Thoracic aorta (tissue), 2 donors: ENCODE data around the gene ZFYVE9. TPM values are rescaled to one million over a fixed set of nuclear protein-coding genes. Genes with fewer than 3 reads are reported as not detected.

Experiments used
- ATAC-seq: fragments of 150-250 bp; one replicate; pipeline ENCODE4 v1.8.0; 2017; ENCODE audit warnings: low read depth; ENCODE audit not compliant: insufficient number of reproducible peaks, low FRiP score
- DNase-seq: peaks from one replicate; pipeline ENCODE4 v3.0.0-alpha.2; 2020; ENCODE audit warnings: low spot score
- H3K27ac ChIP-seq, 2 donors: fragments of 200-600 bp; sonication (generic); 1 replicate in 1 of 2; 2 replicates in 1 of 2; pipeline ENCODE4 v1.5.1; 2016; ENCODE audit warnings: mild to moderate bottlenecking in 2 of 2, moderate library complexity in 2 of 2
- H3K27me3 ChIP-seq: fragments of 200-600 bp; sonication (generic); replicated peaks from 2 replicates; pipeline ENCODE4 v1.6.0; 2016; ENCODE audit warnings: mild to moderate bottlenecking; ENCODE audit not compliant: insufficient read depth
- H3K36me3 ChIP-seq: fragments of 200-600 bp; sonication (generic); one replicate; pipeline ENCODE4 v1.5.1; 2016
- H3K4me1 ChIP-seq, 2 donors: fragments of 200-600 bp; sonication (generic); 1 replicate in 1 of 2; 2 replicates in 1 of 2; pipeline versions ENCODE4 v1.5.1 to v1.6.0; 2016; ENCODE audit warnings: low read depth in 2 of 2, mild to moderate bottlenecking in 1 of 2; ENCODE audit not compliant: control insufficient read depth in 1 of 2
- H3K4me3 ChIP-seq: fragments of 200-600 bp; sonication (generic); 2 replicates; pipeline ENCODE4 v1.5.1; 2016; ENCODE audit warnings: mild to moderate bottlenecking
- H3K9me3 ChIP-seq: fragments of 200-600 bp; sonication (generic); 2 replicates; pipeline ENCODE4 v1.5.1; 2016
- total RNA-seq, 2 donors: library from RNA; depleted of rRNA; stranded (reverse); fragments of >200 nt; gene quantifications; one replicate each; pipeline versions ENCODE4 v1.1.0 to v1.2.3, GENCODE V29; 2016
- TF ChIP-seq, protein P1 (sequence below): fragments of 200-600 bp; sonication (generic); IDR thresholded peaks from one replicate; pipeline ENCODE4 v1.5.1; 2019; ENCODE audit warnings: antibody characterized with exemption

ZFYVE9 gene
- total RNA-seq, 2 donors from 2014 or later: 29.6 to 45.9 TPM

DNA sequence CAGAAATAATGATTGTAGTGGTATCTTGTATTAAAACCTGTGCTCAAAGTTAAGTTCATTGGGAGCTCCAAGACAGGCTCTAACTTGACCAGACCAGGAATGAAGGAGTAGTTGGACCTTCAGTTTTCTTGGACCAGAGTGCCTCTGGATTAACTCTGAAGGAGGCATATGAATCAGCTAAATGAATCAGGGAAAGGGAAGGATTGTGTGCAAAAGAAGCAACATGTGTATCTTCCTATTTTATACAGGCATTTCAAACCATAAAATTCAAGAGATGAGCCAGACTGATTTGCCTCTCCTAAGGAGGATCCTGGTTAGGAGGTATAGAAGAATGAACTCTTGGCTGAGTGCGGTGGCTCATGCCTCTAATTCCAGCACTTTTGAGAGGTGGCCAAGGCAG lies 152.7 kb downstream of the ZFYVE9 start:
- Histone ChIP-seq H3K27ac (no peak overlapping the region), H3K27me3 (no peaks in the 10 kb centered on the region), H3K9me3 (no peaks in the 10 kb centered on the region), H3K4me1 (no peaks in the 10 kb centered on the region), H3K36me3 (no peaks in the 10 kb centered on the region), H3K4me3 (no peak overlapping the region)
- DNase-seq: no peak
- TF ChIP-seq, protein P1, sequence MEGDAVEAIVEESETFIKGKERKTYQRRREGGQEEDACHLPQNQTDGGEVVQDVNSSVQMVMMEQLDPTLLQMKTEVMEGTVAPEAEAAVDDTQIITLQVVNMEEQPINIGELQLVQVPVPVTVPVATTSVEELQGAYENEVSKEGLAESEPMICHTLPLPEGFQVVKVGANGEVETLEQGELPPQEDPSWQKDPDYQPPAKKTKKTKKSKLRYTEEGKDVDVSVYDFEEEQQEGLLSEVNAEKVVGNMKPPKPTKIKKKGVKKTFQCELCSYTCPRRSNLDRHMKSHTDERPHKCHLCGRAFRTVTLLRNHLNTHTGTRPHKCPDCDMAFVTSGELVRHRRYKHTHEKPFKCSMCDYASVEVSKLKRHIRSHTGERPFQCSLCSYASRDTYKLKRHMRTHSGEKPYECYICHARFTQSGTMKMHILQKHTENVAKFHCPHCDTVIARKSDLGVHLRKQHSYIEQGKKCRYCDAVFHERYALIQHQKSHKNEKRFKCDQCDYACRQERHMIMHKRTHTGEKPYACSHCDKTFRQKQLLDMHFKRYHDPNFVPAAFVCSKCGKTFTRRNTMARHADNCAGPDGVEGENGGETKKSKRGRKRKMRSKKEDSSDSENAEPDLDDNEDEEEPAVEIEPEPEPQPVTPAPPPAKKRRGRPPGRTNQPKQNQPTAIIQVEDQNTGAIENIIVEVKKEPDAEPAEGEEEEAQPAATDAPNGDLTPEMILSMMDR: no peak
- no peak for ATAC-seq

DNA sequence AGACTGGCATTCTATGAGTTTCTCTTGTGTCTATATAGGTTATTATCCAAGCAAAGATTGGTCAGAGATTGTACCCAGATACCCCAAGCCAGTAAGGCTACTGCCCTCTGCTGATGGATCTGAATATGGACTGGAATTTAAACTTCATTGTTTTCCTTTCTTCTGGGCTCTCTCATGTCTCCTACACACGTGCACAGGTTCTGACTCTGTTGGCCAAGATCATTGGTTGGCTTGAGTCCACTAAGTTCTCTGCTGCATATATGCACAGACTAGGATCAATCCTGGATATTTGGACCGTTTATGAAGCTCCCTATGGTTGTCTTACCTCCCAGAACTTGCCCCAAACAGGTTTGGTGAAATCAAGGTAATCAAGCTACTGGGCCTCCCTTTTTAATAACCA lies 154.5 kb downstream of the ZFYVE9 start:
- Histone ChIP-seq H3K27me3 (no peaks in the 10 kb centered on the region), H3K27ac (no peak overlapping the region), H3K4me3 (no peak overlapping the region), H3K36me3 (no peaks in the 10 kb centered on the region), H3K4me1 (no peaks in the 10 kb centered on the region), H3K9me3 (no peaks in the 10 kb centered on the region)
- TF ChIP-seq, protein P1: peak; percentile 59
- no peak for ATAC-seq
- no peak for DNase-seq

DNA sequence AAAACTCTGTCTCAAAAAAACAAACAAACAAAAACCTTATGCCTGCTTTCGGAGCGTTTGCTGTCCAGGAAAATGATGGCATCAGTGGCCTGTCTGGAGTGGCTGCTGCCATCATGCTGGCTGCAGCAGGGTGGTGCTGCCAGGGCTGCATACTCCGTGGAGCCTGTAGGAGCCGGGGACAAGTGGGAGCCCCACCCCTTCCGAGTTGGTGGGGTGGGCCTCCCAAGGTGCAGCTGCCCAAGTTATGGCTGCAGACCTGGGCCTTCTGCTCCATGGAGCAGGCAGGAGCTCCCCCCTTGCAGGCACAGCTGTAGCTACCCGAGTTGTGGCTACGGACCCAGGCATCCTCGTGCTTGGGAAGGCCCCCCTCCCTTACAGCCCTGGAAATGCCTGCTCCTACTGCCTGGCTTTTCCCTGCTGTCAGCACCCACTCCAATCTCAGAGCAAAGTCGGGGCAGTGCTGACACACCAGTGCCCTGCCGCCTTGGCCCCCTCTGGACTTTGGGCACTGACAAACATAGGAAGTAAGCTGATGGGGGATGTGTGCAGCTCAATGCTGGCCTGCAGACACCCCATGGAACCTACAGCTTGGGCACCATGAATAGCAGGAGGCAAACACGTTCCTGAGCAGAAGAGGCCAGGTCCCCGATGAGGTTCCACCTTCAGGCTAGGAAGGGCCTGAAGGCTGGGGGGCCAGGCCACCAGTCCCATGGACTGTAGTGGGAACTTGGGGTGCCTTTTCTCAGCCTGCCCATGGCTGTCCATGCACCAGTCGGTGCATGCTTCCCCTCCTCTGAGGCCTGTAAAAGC lies 163.7 kb downstream of the ZFYVE9 start:
- DNase-seq (no peak), ATAC-seq (no peak)
- Histone ChIP-seq H3K4me1 (no peaks in the 10 kb centered on the region), H3K27me3 (no peaks in the 10 kb centered on the region), H3K4me3 (no peak overlapping the region), H3K27ac (no peak overlapping the region), H3K36me3 (no peaks in the 10 kb centered on the region), H3K9me3 (no peaks in the 10 kb centered on the region)
- TF ChIP-seq, protein P1: no peak

DNA sequence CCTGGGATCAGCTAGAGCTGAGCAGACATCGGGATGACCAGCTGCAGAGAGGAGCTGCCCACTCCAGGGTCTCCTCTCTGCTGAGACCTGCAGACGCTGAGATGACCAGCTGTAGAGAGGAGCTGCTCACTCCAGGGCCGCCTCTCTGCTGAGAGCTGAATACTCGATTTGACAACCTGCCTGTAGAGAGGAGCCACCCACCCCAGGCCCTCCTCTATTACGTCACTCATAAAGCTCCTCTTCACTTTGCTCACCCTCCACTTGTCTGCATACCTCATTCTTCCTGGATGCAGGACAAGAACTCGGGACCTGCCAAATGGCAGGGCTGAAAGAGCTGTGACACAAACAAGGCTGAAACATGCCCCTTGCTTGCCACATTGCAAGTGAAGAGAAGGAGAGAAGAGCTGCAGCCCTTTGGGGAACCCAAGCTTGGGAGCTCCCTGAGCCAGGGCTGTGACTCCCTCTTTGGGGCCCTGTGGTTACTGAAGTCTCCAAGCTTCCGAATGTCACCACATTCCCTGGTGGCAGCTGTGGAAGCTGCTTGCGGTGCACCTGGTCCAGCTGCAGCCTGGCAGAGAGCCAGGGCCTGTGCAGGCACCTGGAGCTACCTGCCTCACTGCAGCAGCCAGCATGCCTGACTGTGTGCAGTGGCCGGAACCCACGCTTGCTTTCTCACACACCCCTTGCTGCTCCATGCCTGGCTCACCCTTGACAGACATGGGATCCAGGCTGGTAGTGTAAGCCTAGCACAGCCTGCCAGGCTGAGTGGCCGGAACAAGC lies 164.5 kb downstream of the ZFYVE9 start:
- no peak for DNase-seq
- Histone ChIP-seq H3K27ac (no peak overlapping the region), H3K9me3 (no peaks in the 10 kb centered on the region), H3K27me3 (no peaks in the 10 kb centered on the region), H3K4me3 (no peak overlapping the region), H3K4me1 (no peaks in the 10 kb centered on the region), H3K36me3 (no peaks in the 10 kb centered on the region)
- ATAC-seq: no peak
- TF ChIP-seq, protein P1: no peak

DNA sequence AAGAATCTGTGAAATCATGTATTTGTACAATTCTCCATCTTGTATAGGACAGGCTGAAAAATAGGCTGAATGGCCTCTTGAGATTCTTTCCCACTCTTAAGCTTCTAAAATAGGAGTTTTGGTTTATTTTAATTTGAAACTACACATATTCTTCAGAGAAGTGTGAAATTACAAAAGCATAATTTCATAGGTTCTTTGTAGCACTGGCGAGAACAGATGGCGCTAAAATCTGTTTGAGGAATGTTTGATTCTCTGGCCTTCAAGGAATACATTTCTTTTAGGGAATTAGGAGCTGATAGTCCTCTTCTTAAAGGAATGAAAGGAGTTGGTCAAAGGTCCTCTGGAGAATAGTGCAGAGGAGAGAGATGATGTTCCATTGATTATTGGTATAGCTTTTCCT lies 179.2 kb downstream of the ZFYVE9 start:
- no peak for DNase-seq
- H3K36me3 ChIP-seq: no peaks in the 10 kb centered on the region
- H3K27me3 ChIP-seq: no peaks in the 10 kb centered on the region
- H3K27ac ChIP-seq: no peak overlapping the region
- H3K9me3 ChIP-seq: no peaks in the 10 kb centered on the region
- no peak overlapping the region for H3K4me3 ChIP-seq
- H3K4me1 ChIP-seq: no peaks in the 10 kb centered on the region
- TF ChIP-seq, protein P1: no peak
- no peak for ATAC-seq
